Epithelial cell of esophagus (primary cell): ENCODE data around the gene CPZ.

Source experiments
- DNase-seq: peaks from one replicate; pipeline ENCODE4 v3.0.0; 2010; ENCODE audit warnings: low read depth
- H3K4me3 ChIP-seq: 2 replicates; pipeline ENCODE4 v1.5.1; 2011; ENCODE audit warnings: mild to moderate bottlenecking, low read length, control low read depth
- TF ChIP-seq, protein P1 (sequence below): IDR thresholded peaks from 2 replicates; pipeline ENCODE4 v1.5.1; 2011; ENCODE audit warnings: low read depth, mild to moderate bottlenecking, low read length, control low read depth, inconsistent platforms; ENCODE audit not compliant: insufficient read depth; ENCODE audit errors: missing control alignments

The CPZ gene

DNA sequence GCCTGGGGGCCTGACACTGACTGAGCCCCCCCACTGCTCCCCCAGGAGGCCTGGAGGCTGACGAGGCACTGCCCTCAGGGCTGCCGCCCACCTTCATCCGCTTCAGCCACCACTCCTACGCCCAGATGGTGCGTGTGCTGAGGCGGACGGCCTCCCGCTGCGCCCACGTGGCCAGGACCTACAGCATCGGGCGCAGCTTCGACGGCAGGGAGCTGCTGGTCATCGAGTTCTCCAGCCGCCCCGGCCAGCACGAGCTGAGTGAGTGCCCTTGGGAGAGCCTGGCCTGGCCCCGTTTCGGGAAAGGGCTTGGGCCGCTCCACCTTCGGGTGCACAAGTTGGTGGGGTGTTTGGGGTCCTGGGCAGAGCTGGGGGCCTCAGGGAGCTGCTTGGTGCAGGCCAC is 11.4 kb downstream of the CPZ start:
- no peak overlapping the region for H3K4me3 ChIP-seq
- TF ChIP-seq, protein P1, sequence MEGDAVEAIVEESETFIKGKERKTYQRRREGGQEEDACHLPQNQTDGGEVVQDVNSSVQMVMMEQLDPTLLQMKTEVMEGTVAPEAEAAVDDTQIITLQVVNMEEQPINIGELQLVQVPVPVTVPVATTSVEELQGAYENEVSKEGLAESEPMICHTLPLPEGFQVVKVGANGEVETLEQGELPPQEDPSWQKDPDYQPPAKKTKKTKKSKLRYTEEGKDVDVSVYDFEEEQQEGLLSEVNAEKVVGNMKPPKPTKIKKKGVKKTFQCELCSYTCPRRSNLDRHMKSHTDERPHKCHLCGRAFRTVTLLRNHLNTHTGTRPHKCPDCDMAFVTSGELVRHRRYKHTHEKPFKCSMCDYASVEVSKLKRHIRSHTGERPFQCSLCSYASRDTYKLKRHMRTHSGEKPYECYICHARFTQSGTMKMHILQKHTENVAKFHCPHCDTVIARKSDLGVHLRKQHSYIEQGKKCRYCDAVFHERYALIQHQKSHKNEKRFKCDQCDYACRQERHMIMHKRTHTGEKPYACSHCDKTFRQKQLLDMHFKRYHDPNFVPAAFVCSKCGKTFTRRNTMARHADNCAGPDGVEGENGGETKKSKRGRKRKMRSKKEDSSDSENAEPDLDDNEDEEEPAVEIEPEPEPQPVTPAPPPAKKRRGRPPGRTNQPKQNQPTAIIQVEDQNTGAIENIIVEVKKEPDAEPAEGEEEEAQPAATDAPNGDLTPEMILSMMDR = no peak
- DNase-seq = no peak

DNA sequence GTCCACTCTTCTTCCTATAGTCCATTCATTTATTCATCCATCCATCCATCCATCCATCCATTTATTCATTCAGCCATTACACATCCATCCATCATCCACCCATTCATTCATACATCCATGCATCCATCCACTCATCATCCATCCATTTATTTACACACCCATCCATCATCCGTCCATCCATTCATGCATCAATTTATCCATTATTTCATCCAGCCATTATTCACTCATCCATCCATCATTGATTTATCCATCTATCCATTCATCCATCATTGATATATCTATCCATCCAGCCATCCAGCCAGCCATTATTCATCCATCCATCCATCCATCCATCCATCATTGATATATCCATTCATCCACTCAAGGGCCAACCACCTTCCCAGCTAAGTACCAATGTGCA is 12.7 kb downstream of the CPZ start:
- TF ChIP-seq, protein P1 = no peak
- no peak for DNase-seq
- H3K4me3 ChIP-seq = no peak overlapping the region

DNA sequence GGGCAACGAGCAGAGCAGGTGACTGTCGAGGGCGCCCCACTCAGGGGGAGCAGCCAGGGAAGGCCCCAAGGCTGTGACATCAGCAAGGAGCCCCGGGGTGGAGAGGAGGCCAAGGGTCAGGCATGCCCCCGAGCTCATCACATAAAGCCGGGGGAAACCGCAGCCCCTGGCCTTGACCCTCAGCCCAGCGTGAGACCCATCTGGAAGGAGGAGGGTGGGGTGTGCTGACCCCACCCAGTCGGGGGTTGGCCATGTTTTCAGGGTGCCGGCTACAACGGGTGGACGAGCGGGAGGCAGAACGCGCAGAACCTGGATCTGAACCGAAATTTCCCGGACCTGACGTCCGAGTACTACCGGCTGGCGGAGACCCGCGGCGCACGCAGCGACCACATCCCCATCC is 13.9 kb downstream of the CPZ start:
- TF ChIP-seq, protein P1 = no peak
- H3K4me3 ChIP-seq = no peak overlapping the region
- no peak for DNase-seq

DNA sequence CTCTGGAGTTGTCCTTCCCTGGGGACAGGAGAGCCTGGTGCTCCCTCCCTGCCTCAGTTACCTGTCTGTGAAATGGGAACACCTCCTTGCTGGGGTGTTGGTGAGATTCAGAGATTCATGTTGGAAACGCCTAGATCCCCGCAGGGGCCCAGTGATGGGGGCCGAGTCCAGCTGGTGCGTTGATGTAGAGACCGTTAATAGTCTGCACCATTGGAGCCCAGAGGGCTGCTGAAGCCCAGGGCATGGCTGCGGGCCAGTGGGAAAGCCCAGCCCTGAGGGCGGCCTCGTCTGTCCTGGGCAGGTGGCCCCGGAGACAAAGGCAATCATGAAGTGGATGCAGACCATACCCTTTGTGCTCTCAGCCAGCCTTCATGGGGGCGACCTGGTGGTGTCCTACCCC is 14.4 kb downstream of the CPZ start:
- TF ChIP-seq, protein P1 = no peak

DNA sequence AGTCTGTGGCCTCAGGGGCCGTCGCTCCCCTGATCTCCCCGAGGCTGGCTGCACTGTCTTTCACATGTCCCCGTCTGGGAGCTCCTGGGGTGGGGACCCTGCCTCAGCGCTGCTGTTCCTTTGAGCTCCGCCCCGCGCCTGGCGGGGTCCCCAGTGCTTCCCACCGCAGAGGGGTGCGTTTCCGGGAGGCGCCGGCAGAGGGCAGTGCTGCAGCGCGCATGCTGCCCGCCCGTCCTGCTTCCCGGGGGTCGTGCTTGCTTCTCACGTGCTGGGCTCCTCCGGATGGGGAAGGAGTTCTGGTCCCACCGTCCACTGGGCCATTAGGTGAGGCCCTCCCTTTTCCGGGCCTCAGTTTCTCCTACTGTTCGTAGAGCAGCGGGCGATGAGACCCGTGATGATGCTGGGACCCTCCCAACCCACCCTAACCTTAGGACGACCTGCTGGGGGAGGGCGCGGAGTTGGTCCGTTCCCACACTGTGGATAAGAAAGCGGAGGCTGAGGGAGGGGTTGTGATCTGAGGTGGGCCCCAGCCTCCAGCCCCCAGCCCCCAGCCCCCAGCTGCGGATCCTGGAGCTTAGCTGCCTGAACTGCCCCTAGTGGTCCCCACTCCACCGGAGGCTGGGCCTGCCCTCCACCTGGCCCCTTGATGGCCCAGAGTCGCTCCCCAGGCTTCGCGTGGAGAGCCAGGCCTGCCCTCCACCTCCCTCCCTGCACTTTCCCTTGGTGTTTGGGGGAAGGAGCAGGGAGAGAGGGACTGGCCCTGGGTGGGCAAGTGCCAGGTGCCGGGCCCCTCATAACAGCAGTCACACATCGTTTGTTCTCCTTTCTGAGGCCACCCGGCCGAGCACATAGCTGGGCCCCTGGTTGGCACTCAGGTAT is 15.3 kb downstream of the CPZ start:
- TF ChIP-seq, protein P1 = peak; percentile 53
- H3K4me3 ChIP-seq = no peak overlapping the region
- DNase-seq = no peak

More for the DNA sequence above, 14.4 kb downstream of the CPZ start:
- H3K4me3 ChIP-seq = no peak overlapping the region
- DNase-seq = no peak

DNA sequence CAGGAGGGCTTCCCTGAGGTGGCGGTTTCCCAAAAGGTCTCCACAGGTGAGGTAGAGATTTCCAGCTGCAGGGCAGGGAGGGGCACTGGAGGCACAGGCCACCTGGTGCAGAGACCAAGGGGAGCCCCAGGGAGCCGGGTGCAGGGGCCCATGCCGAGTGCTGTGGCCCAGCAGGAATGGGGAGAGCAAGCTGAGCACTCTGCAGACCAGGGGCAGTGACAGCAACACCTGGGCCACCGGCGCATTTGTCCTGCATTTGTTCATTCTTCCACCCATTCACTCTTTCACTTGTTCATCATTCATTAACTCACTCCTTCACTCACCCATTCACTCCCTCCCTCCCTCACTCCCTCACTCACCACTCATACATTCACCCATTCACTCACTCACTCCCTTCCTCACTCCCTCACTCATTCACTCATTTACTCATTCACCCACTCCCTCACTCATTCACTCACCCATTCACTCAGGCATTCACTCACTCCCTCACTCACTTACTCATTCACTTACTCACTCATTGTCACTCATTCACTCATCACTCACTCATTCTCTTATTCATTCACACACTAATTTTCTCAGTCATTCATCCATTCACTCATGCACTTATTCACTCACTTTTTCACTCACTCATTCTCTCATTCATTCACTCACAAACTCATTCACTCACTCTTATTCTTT is 16.3 kb downstream of the CPZ start:
- no peak overlapping the region for H3K4me3 ChIP-seq

More for the DNA sequence above, 16.3 kb downstream of the CPZ start:
- TF ChIP-seq, protein P1 = no peak
- DNase-seq = no peak
